SK-N-SH (cell line): Measurements from ENCODE around the gene GNB1L. TPM values are rescaled to one million over a fixed set of nuclear protein-coding genes. Genes with fewer than 3 reads are reported as not detected.

Experiments used
- CTCF ChIA-PET: fragments of 300-600, 350-600 bp; formaldehyde crosslinking; extraction: SDS; loops from one replicate; lab custom pipeline; 2021; lab: Yijun Ruan, JAX
- POLR2A ChIA-PET: fragments of 350-600 bp; sonication (Branson Sonifier 250); formaldehyde crosslinking; extraction: SDS; loops from one replicate; lab custom pipeline; 2020; ENCODE audit warnings: antibody characterized with exemption, inconsistent platforms; lab: Yijun Ruan, JAX
- DNase-seq: peaks from one replicate; pipeline ENCODE4 v3.0.0; 2012
- H2AFZ ChIP-seq: fragments of 200-600 bp; sonication (generic); 2 replicates; pipeline ENCODE4 v1.8.1; 2016; ENCODE audit warnings: antibody characterized with exemption, mild to moderate bottlenecking, low read depth
- H3F3A ChIP-seq: fragments of 200-600 bp; sonication (generic); replicated peaks from 2 replicates; pipeline ENCODE3; 2016; ENCODE audit warnings: antibody characterized with exemption, mild to moderate bottlenecking; ENCODE audit not compliant: insufficient read depth
- H3K27ac ChIP-seq, 2 experiments: fragments of 200-500 bp in 1 of 2; fragments of 200-600 bp in 1 of 2; sonication (Bioruptor generic) in 1 of 2; sonication (generic), shearing (Covaris generic) in 1 of 2; 2 replicates each; pipeline versions ENCODE4 v1.5.1 to v1.6.1; 2014 to 2016; ENCODE audit warnings: low read depth in 2 of 2, inconsistent platforms in 1 of 2, low read length in 1 of 2, mild to moderate bottlenecking in 1 of 2, mixed read lengths in 1 of 2
- H3K27me3 ChIP-seq: fragments of 200-600 bp; sonication (generic), shearing (Covaris generic); 2 replicates; pipeline ENCODE4 v1.6.1; 2016; ENCODE audit warnings: mixed run types; ENCODE audit not compliant: insufficient read depth
- H3K36me3 ChIP-seq, 2 experiments: fragments of 200-500 bp in 1 of 2; fragments of 200-600 bp in 1 of 2; sonication (Bioruptor generic) in 1 of 2; sonication (generic) in 1 of 2; replicated peaks in 1 of 2; 2 replicates each; pipeline versions ENCODE3 to v1.5.1; 2014 to 2016; ENCODE audit warnings: low read length in 1 of 2, mild to moderate bottlenecking in 1 of 2; ENCODE audit not compliant: insufficient read depth in 2 of 2, control insufficient read depth in 1 of 2
- H3K4me1 ChIP-seq, 2 experiments: fragments of 200-500 bp in 1 of 2; fragments of 200-600 bp in 1 of 2; sonication (Bioruptor generic) in 1 of 2; sonication (generic), shearing (Covaris generic) in 1 of 2; 2 replicates each; pipeline versions ENCODE4 v1.5.1 to v1.6.1; 2014 to 2016; ENCODE audit warnings: low read depth in 1 of 2, low read length in 1 of 2, mixed run types in 1 of 2; ENCODE audit not compliant: insufficient read depth in 2 of 2, control insufficient read depth in 1 of 2
- H3K4me2 ChIP-seq: fragments of 200-600 bp; sonication (generic), shearing (Covaris generic); 2 replicates; pipeline ENCODE4 v1.6.1; 2017; ENCODE audit warnings: mixed run types
- H3K4me3 ChIP-seq, 2 experiments: fragments of 200-500 bp in 1 of 2; fragments of 200-600 bp in 1 of 2; sonication (Bioruptor generic) in 1 of 2; sonication (generic), shearing (Covaris generic) in 1 of 2; 2 replicates each; pipeline versions ENCODE4 v1.5.1 to v1.8.1; 2014 to 2016; ENCODE audit warnings: low read depth in 2 of 2, inconsistent platforms in 1 of 2, low read length in 1 of 2, mild to moderate bottlenecking in 1 of 2, mixed read lengths in 1 of 2, moderate library complexity in 1 of 2
- H3K79me2 ChIP-seq: fragments of 200-600 bp; sonication (generic); 2 replicates; pipeline ENCODE4 v1.8.1; 2017; ENCODE audit warnings: mild to moderate bottlenecking; ENCODE audit not compliant: insufficient read depth
- H3K9ac ChIP-seq: fragments of 200-600 bp; sonication (generic); 2 replicates; pipeline ENCODE4 v1.6.1; 2017; ENCODE audit warnings: mixed run types
- H3K9me2 ChIP-seq: fragments of 200-600 bp; sonication (generic); 2 replicates; pipeline ENCODE4 v1.6.1; 2017; ENCODE audit warnings: mixed run types
- H3K9me3 ChIP-seq: fragments of 200-600 bp; sonication (generic); 2 replicates; pipeline ENCODE4 v1.6.1; 2017; ENCODE audit warnings: mixed run types, mild to moderate bottlenecking, moderate library complexity
- H4K20me1 ChIP-seq: fragments of 200-600 bp; sonication (generic); 2 replicates; pipeline ENCODE4 v1.6.1; 2017; ENCODE audit warnings: mild to moderate bottlenecking, mixed run types; ENCODE audit not compliant: insufficient read depth
- FOSL2 ChIP-seq: IDR thresholded peaks from 2 replicates; pipeline ENCODE4 v1.4.0; 2012; ENCODE audit warnings: low read depth, mild to moderate bottlenecking, moderate library complexity, borderline replicate concordance
- FOXM1 ChIP-seq: IDR thresholded peaks from 2 replicates; pipeline ENCODE4 v1.4.0; 2012; ENCODE audit warnings: low read depth, mild to moderate bottlenecking
- GABPA ChIP-seq: IDR thresholded peaks from 2 replicates; pipeline ENCODE4 v1.4.0; 2012; ENCODE audit warnings: low read depth, mild to moderate bottlenecking
- GATA2 ChIP-seq: sonication (generic); formaldehyde crosslinking; IDR thresholded peaks from 2 replicates; pipeline ENCODE4 v1.5.0; 2020; ENCODE audit warnings: mild to moderate bottlenecking, missing genetic modification reagents
- MAX ChIP-seq: IDR thresholded peaks from 2 replicates; pipeline ENCODE4 v1.4.0; 2012; ENCODE audit warnings: low read depth
- PBX3 ChIP-seq: IDR thresholded peaks from 2 replicates; pipeline ENCODE4; 2012
- RFX5 ChIP-seq: IDR thresholded peaks from 2 replicates; pipeline ENCODE4 v1.6.1; 2012; ENCODE audit warnings: mild to moderate bottlenecking, improper control_type of control experiment, low read length
- USF2 ChIP-seq: fragments of 150-350 bp; IDR thresholded peaks from 2 replicates; pipeline ENCODE4 v1.6.1; 2017; ENCODE audit warnings: antibody characterized with exemption, low read length, low read depth, borderline replicate concordance
- WGBS: methylation state at CpG from one replicate; pipeline ENCODE4 v1.1.6; 2017; ENCODE audit warnings: low lambda C conversion rate; 5-methylcytosine and 5-hydroxymethylcytosine counted together
- polyA plus RNA-seq, 3 experiments: library from polyadenylated mRNA; depleted of rRNA; stranded (reverse); fragments of >200 nt; gene quantifications; 2 replicates each; pipeline ENCODE4 v1.2.3, GENCODE V29; 2012

The GNB1L gene
- polyA plus RNA-seq, 1 of the 3 experiments (the other 2 are of a cell fraction) = 5.9 TPM

- TF ChIP-seq USF2 (no peak), MAX (no peak), GATA2 (CRISPR knock-in tag) (no peak)
Measured at GRCh38 chr22:19772422-19772672, 82.3 kb downstream of the GNB1L start (continued).

- Histone ChIP-seq H3K9ac (no peak overlapping the region), H3K36me3 (no peaks in the 10 kb centered on the region), H3F3A (no peaks in the 10 kb centered on the region), H2AFZ (no peak overlapping the region), H3K4me2 (no peak overlapping the region), H3K27me3 (peaks cover 28% of the 10 kb centered on the region), H3K9me2 (no peaks in the 10 kb centered on the region), H3K9me3 (no peaks in the 10 kb centered on the region), H3K79me2 (no peaks in the 10 kb centered on the region), H4K20me1 (no peaks in the 10 kb centered on the region), H3K4me3 (no peak overlapping the region), H3K4me1 (no peaks in the 10 kb centered on the region; a peak in 1 of 4 replicates), H3K27ac (no peak overlapping the region)
- no peak for DNase-seq
- ChIA-PET POLR2A (no interaction called here), CTCF (interaction anchor here (0.8 to 4.0 kb wide), 6 partner anchors 9 to 140 kb away, joined by 4 to 21 read pairs (median 5); no protein-coding TSS in a partner anchor)
- TF ChIP-seq FOXM1 (no peak), GABPA (no peak)
- WGBS = 78% methylated on average over 15 of the region's 25 CpGs
Measured at GRCh38 chr22:19770349-19771220, 84.1 kb downstream of the GNB1L start.

- Histone ChIP-seq H3K9ac (no peak overlapping the region), H3K79me2 (no peaks in the 10 kb centered on the region), H3K27ac (no peak overlapping the region), H3K36me3 (no peaks in the 10 kb centered on the region), H3K9me3 (no peaks in the 10 kb centered on the region), H3K4me1 (no peaks in the 10 kb centered on the region; a peak in 1 of 4 replicates), H3K4me2 (no peak overlapping the region), H3K9me2 (no peaks in the 10 kb centered on the region), H3F3A (no peaks in the 10 kb centered on the region), H2AFZ (no peak overlapping the region), H3K4me3 (no peak overlapping the region), H3K27me3 (peaks cover 34% of the 10 kb centered on the region), H4K20me1 (no peaks in the 10 kb centered on the region)
- WGBS = 94% methylated on average over 9 of the region's 12 CpGs
- ChIA-PET POLR2A (no interaction called here), CTCF (interaction anchor here (1.0 to 1.2 kb wide), 4 partner anchors 10 to 141 kb away, joined by 3 to 5 read pairs (median 4); no protein-coding TSS in a partner anchor)
- DNase-seq = no peak
- TF ChIP-seq GATA2 (CRISPR knock-in tag) = no peak
- no peak for TF ChIP-seq PBX3
- no peak for TF ChIP-seq RFX5
- no peak for TF ChIP-seq FOSL2
Measured at GRCh38 chr22:19769393-19769715, 85.3 kb downstream of the GNB1L start.
